GM21576 (cell line): ENCODE measurements around the gene SLBP.

Experiments used
- ATAC-seq: cut with Tn5 transposase; IDR thresholded peaks from one replicate; pipeline ENCODE4 v1.9.1; 2021; ENCODE audit warnings: mild to moderate bottlenecking, moderate library complexity; ENCODE audit not compliant: unreplicated experiment

The SLBP gene

GRCh38 chr4:1749370-1749769 lies 37.3 kb upstream of the SLBP start:
- ATAC-seq, result no peak

- no peak for ATAC-seq
These were observed 36.4 kb upstream of the SLBP start for GRCh38 chr4:1748465-1748995.

- ATAC-seq, result no peak
These were observed 35.5 kb upstream of the SLBP start for GRCh38 chr4:1747603-1747967.

GRCh38 chr4:1746919-1747602 lies 34.9 kb upstream of the SLBP start:
- ATAC-seq, result no peak

GRCh38 chr4:1746265-1746691 lies 34.2 kb upstream of the SLBP start:
- no peak for ATAC-seq

- no peak for ATAC-seq
These were observed 33.6 kb upstream of the SLBP start for GRCh38 chr4:1745697-1746096.

- no peak for ATAC-seq
These were observed 33.0 kb upstream of the SLBP start for GRCh38 chr4:1745165-1745564.

- no peak for ATAC-seq
These were observed 32.4 kb upstream of the SLBP start for GRCh38 chr4:1744552-1744951.

GRCh38 chr4:1743975-1744374 lies 31.9 kb upstream of the SLBP start:
- ATAC-seq, result no peak

GRCh38 chr4:1743551-1743950 lies 31.4 kb upstream of the SLBP start:
- ATAC-seq, result no peak

GRCh38 chr4:1741208-1741607 lies 29.1 kb upstream of the SLBP start:
- no peak for ATAC-seq

GRCh38 chr4:1740021-1740545 lies 28.0 kb upstream of the SLBP start:
- no peak for ATAC-seq

- no peak for ATAC-seq
These were observed 27.2 kb upstream of the SLBP start for GRCh38 chr4:1739358-1739757.

- no peak for ATAC-seq
These were observed 26.3 kb upstream of the SLBP start for GRCh38 chr4:1738410-1738809.

- ATAC-seq, result no peak
These were observed 25.5 kb upstream of the SLBP start for GRCh38 chr4:1737666-1738065.

GRCh38 chr4:1736812-1737211 lies 24.7 kb upstream of the SLBP start:
- no peak for ATAC-seq

- no peak for ATAC-seq
These were observed 23.1 kb upstream of the SLBP start for GRCh38 chr4:1735215-1735614.

GRCh38 chr4:1732911-1733310 lies 20.8 kb upstream of the SLBP start:
- no peak for ATAC-seq

GRCh38 chr4:1731180-1731579 lies 19.1 kb upstream of the SLBP start:
- no peak for ATAC-seq

GRCh38 chr4:1730532-1731135 lies 18.5 kb upstream of the SLBP start:
- no peak for ATAC-seq

- no peak for ATAC-seq
These were observed 16.2 kb upstream of the SLBP start for GRCh38 chr4:1728061-1728980.
